Activated CD4-positive, alpha-beta T cell treated with anti-CD3 and anti-CD28 coated beads for 36 hours (primary cell): Measurements from ENCODE around the gene FUT9. TPM values are rescaled to one million over a fixed set of nuclear protein-coding genes. Genes with fewer than 3 reads are reported as not detected.

Source experiments
- ATAC-seq: fragments of 200-7000 bp; cut with Tn5 transposase; one replicate; pipeline ENCODE4 v1.10.0; 2021; ENCODE audit warnings: mild to moderate bottlenecking, moderate library complexity
- CTCF ChIA-PET: fragments of 350-600 bp; sonication (Branson Sonifier 250); formaldehyde crosslinking; loops from one replicate; lab custom pipeline; 2021; ENCODE audit warnings: antibody characterized with exemption; lab: Charles Lee
- POLR2A ChIA-PET: fragments of 350-600 bp; sonication (Branson Sonifier 250); formaldehyde crosslinking; loops from one replicate; lab custom pipeline; 2021; ENCODE audit warnings: antibody characterized with exemption, inconsistent platforms; lab: Charles Lee
- DNase-seq: peaks from one replicate; pipeline ENCODE4 v3.0.0-alpha.2; 2020
- H3K27ac Mint-ChIP-seq: one replicate; pipeline ENCODE4 v1.8.0; 2021; ENCODE audit warnings: mixed read lengths
- H3K27me3 Mint-ChIP-seq: one replicate; pipeline ENCODE4 v1.8.0; 2021; ENCODE audit warnings: mixed read lengths
- H3K36me3 Mint-ChIP-seq: one replicate; pipeline ENCODE4 v1.8.0; 2021; ENCODE audit warnings: low read depth, mixed read lengths
- H3K4me1 Mint-ChIP-seq: one replicate; pipeline ENCODE4 v1.8.0; 2021; ENCODE audit warnings: mixed read lengths
- H3K4me3 Mint-ChIP-seq: one replicate; pipeline ENCODE4 v1.8.0; 2021; ENCODE audit warnings: mild to moderate bottlenecking, moderate library complexity, mixed read lengths
- H3K9me3 Mint-ChIP-seq: one replicate; pipeline ENCODE4 v1.8.0; 2021; ENCODE audit warnings: low read depth, mixed read lengths
- intact Hi-C, 2 experiments: fragments of 100-400 bp; cut with DNase I in 1 of 2; cut with micrococcal nuclease in 1 of 2; formaldehyde crosslinking; loops; one replicate each; pipeline versions ENCODE4 v1.14.2 to v1.15.1; 2022 to 2024; cut with DNase I, micrococcal nuclease
- total RNA-seq, 2 experiments: library from RNA; stranded (reverse); gene quantifications; one replicate each; pipeline ENCODE4 v1.2.3, GENCODE V29; 2021

FUT9 gene
- total RNA-seq, 2 experiments from 2014 or later = not detected

GRCh38 chr6:96014846-96015517 lies 792 bp upstream of the FUT9 start:
- Mint-ChIP-seq H3K27ac (no peak overlapping the region), H3K36me3 (no peaks in the 10 kb centered on the region), H3K27me3 (peaks cover 20% of the 10 kb centered on the region), H3K4me3 (no peak overlapping the region), H3K4me1 (peaks cover 3% of the 10 kb centered on the region), H3K9me3 (no peaks in the 10 kb centered on the region)
- intact Hi-C loops = no loop called here
- POLR2A ChIA-PET = no interaction called here
- no peak for DNase-seq
- CTCF ChIA-PET = no interaction called here
- no peak for ATAC-seq

DNA sequence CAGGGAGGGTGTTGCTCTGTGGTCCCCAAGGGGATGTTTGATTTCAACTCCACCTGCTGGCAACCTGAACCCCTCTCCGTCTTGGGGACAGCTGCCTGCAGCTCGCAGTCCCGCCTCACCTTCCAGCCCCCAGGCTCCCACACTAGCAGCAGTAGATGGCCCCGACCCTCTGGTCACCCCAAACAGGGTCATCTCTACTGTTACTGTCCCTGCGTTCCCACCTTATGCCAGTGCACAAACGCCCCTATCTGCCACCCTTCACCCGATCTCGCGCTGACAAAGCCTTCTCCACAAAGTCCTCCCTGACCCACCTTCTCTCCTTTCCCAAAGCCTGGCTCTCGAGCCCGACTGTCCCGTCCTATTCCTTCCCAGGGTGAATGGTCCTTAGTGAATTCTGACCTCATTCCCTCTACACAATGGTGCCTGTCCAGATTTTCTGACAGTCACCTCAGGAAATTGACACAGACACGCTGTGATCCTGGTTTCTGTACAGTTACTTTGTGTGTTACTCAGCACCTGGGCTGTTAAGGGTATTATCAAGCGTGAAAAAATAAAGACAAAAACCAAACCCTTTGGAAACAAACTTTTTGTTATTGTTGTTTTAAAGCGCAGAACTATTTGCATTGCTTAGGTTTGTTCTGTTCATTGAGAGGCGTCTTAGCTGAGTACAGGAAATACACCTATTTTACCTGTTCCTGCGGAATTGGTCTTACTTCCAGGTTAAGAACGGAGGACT lies 728 bp downstream of the FUT9 start:
- ChIA-PET POLR2A (no interaction called here), CTCF (interaction anchor here (0.6 kb wide), 1 partner anchor 19 kb away, joined by 3 read pairs; no protein-coding TSS in a partner anchor)
- intact Hi-C loops = no loop called here
- no peak for ATAC-seq
- H3K9me3 Mint-ChIP-seq = no peaks in the 10 kb centered on the region
- no peaks in the 10 kb centered on the region for H3K36me3 Mint-ChIP-seq
- H3K4me3 Mint-ChIP-seq = no peak overlapping the region
- DNase-seq = no peak
- H3K27me3 Mint-ChIP-seq = peaks cover 20% of the 10 kb centered on the region
- H3K4me1 Mint-ChIP-seq = peaks cover 3% of the 10 kb centered on the region
- no peak overlapping the region for H3K27ac Mint-ChIP-seq

GRCh38 chr6:96017070-96017359 lies 1.2 kb downstream of the FUT9 start:
- intact Hi-C loops = no loop called here
- H3K27ac Mint-ChIP-seq = no peak overlapping the region
- no peak overlapping the region for H3K4me3 Mint-ChIP-seq
- H3K4me1 Mint-ChIP-seq = peaks cover 3% of the 10 kb centered on the region
- no peak for DNase-seq
- H3K9me3 Mint-ChIP-seq = no peaks in the 10 kb centered on the region
- H3K36me3 Mint-ChIP-seq = no peaks in the 10 kb centered on the region
- ATAC-seq = no peak
- peaks cover 20% of the 10 kb centered on the region for H3K27me3 Mint-ChIP-seq
- ChIA-PET POLR2A (no interaction called here), CTCF (no interaction called here)

- no peaks in the 10 kb centered on the region for H3K36me3 Mint-ChIP-seq
- no peak for DNase-seq
- H3K4me3 Mint-ChIP-seq = no peak overlapping the region
- ChIA-PET CTCF (no interaction called here), POLR2A (no interaction called here)
- H3K9me3 Mint-ChIP-seq = no peaks in the 10 kb centered on the region
- peaks cover 3% of the 10 kb centered on the region for H3K27me3 Mint-ChIP-seq
- intact Hi-C loops = no loop called here
- H3K27ac Mint-ChIP-seq = no peak overlapping the region
- no peaks in the 10 kb centered on the region for H3K4me1 Mint-ChIP-seq
- no peak for ATAC-seq
These were observed 6.5 kb downstream of the FUT9 start for GRCh38 chr6:96022225-96022624.

DNA sequence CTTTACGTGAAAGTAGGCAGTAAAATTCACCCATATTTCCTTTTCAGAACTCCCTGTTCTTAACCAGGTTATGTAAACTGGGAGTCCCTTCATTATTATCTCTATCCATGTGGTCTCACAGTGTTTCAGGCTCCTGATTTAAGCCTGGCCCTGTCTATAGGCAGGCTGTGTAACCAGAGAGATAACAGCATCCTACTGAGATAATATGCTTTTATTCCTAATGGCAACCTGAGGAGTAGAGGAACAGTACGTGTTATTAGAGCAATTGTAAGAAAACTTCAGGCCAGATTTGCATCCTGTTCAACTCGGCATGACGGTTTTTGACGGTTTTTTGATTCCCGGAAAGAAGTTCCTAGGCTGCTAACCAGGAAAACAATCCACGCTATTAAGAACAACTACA lies 16.9 kb downstream of the FUT9 start:
- POLR2A ChIA-PET = no interaction called here
- Mint-ChIP-seq H3K4me3 (no peak overlapping the region), H3K4me1 (no peaks in the 10 kb centered on the region), H3K27me3 (peaks cover 3% of the 10 kb centered on the region), H3K9me3 (no peaks in the 10 kb centered on the region), H3K27ac (no peak overlapping the region), H3K36me3 (no peaks in the 10 kb centered on the region)
- no peak for ATAC-seq
- CTCF ChIA-PET = no interaction called here
- intact Hi-C loops = no loop called here
- DNase-seq = no peak

DNA sequence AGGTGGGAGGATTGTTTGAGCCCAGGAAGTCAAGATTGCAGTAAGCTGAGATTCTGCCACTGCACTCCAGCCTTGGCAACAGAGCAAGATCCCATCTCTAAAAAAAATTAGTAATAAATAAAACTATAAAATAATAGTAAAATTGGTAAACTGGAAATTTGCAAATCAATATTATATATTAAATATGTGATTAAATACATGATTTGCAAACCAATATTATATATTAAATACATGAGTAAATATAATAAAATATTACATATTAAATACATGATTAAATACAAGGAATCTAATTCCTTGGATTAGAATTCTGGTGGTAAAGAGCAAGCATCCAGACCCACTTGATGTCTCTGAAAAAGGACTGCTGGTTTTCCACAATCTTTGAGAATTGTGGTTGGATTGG lies 35.8 kb downstream of the FUT9 start:
- Mint-ChIP-seq H3K4me3 (no peak overlapping the region), H3K4me1 (no peaks in the 10 kb centered on the region), H3K27ac (no peak overlapping the region), H3K9me3 (no peaks in the 10 kb centered on the region), H3K36me3 (no peaks in the 10 kb centered on the region), H3K27me3 (peaks cover 2% of the 10 kb centered on the region)
- ATAC-seq = no peak
- ChIA-PET CTCF (no interaction called here), POLR2A (no interaction called here)
- intact Hi-C loops = no loop called here
- DNase-seq = no peak

GRCh38 chr6:96058082-96058481 lies 42.3 kb downstream of the FUT9 start:
- Mint-ChIP-seq H3K27me3 (no peaks in the 10 kb centered on the region), H3K9me3 (no peaks in the 10 kb centered on the region), H3K4me3 (no peak overlapping the region), H3K4me1 (no peaks in the 10 kb centered on the region), H3K36me3 (no peaks in the 10 kb centered on the region), H3K27ac (no peak overlapping the region)
- intact Hi-C loops = no loop called here
- no peak for ATAC-seq
- no peak for DNase-seq
- ChIA-PET CTCF (interaction anchor here (0.6 kb wide), 1 partner anchor 18 kb away, joined by 3 read pairs; no protein-coding TSS in a partner anchor), POLR2A (no interaction called here)

- intact Hi-C loops = no loop called here
- no peak for ATAC-seq
- ChIA-PET POLR2A (no interaction called here), CTCF (no interaction called here)
- H3K27ac Mint-ChIP-seq = no peak overlapping the region
- no peak for DNase-seq
- H3K27me3 Mint-ChIP-seq = no peaks in the 10 kb centered on the region
- no peak overlapping the region for H3K4me3 Mint-ChIP-seq
- no peaks in the 10 kb centered on the region for H3K9me3 Mint-ChIP-seq
- H3K4me1 Mint-ChIP-seq = no peaks in the 10 kb centered on the region
- H3K36me3 Mint-ChIP-seq = no peaks in the 10 kb centered on the region
These were observed 43.8 kb downstream of the FUT9 start for GRCh38 chr6:96059586-96059985.

GRCh38 chr6:96060249-96060648 lies 44.5 kb downstream of the FUT9 start:
- no peak overlapping the region for H3K27ac Mint-ChIP-seq
- intact Hi-C loops = no loop called here
- DNase-seq (no peak), ATAC-seq (no peak)
- H3K27me3 Mint-ChIP-seq = no peaks in the 10 kb centered on the region
- no peaks in the 10 kb centered on the region for H3K36me3 Mint-ChIP-seq
- H3K4me3 Mint-ChIP-seq = no peak overlapping the region
- no peaks in the 10 kb centered on the region for H3K9me3 Mint-ChIP-seq
- no peaks in the 10 kb centered on the region for H3K4me1 Mint-ChIP-seq
- ChIA-PET CTCF (no interaction called here), POLR2A (no interaction called here)

DNA sequence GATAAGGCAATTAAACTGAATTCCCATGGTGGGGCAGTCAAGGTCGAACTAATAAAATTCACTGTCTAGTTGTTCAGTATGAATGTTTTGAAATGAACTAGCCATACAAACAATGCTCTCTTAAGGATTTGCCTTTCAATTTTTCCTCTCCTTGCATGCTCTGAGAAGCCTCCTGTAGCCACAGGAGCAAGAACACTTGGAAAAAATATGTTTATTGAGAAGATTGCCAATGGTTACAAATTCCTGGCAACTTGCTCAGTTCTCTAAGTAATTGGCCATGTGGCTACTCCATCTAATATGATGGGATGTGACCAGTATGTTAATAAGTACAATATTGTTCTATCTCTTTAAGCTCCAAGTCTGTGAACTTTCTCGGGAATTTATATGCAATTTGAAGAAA lies 49.4 kb downstream of the FUT9 start:
- Mint-ChIP-seq H3K27ac (no peak overlapping the region), H3K4me3 (no peak overlapping the region), H3K36me3 (no peaks in the 10 kb centered on the region), H3K9me3 (no peaks in the 10 kb centered on the region), H3K4me1 (no peaks in the 10 kb centered on the region), H3K27me3 (no peaks in the 10 kb centered on the region)
- DNase-seq (no peak), ATAC-seq (no peak)
- intact Hi-C loops = no loop called here
- POLR2A ChIA-PET = no interaction called here
- CTCF ChIA-PET = no interaction called here

GRCh38 chr6:96066376-96066775 lies 50.6 kb downstream of the FUT9 start:
- Mint-ChIP-seq H3K27me3 (no peaks in the 10 kb centered on the region), H3K4me3 (no peak overlapping the region), H3K4me1 (no peaks in the 10 kb centered on the region), H3K9me3 (no peaks in the 10 kb centered on the region), H3K36me3 (no peaks in the 10 kb centered on the region), H3K27ac (no peak overlapping the region)
- POLR2A ChIA-PET = no interaction called here
- DNase-seq (no peak), ATAC-seq (no peak)
- intact Hi-C loops = no loop called here
- CTCF ChIA-PET = no interaction called here

- CTCF ChIA-PET = no interaction called here
- no peaks in the 10 kb centered on the region for H3K27me3 Mint-ChIP-seq
- no peaks in the 10 kb centered on the region for H3K4me1 Mint-ChIP-seq
- no peaks in the 10 kb centered on the region for H3K36me3 Mint-ChIP-seq
- intact Hi-C loops = no loop called here
- no peak overlapping the region for H3K27ac Mint-ChIP-seq
- POLR2A ChIA-PET = no interaction called here
- no peak overlapping the region for H3K4me3 Mint-ChIP-seq
- ATAC-seq (no peak), DNase-seq (no peak)
- H3K9me3 Mint-ChIP-seq = no peaks in the 10 kb centered on the region
These were observed 57.8 kb downstream of the FUT9 start for GRCh38 chr6:96073555-96073954.
